Thyroid gland (tissue), 4 donors: ENCODE measurements around the gene UQCR11. TPM values are rescaled to one million over a fixed set of nuclear protein-coding genes. Genes with fewer than 3 reads are reported as not detected.

Source experiments
- DNase-seq, 2 donors: peaks; one replicate each; pipeline ENCODE4 v3.0.0-alpha.2; 2019
- H3K27ac ChIP-seq, 3 donors: fragments of 200-600 bp; sonication (generic); 1 replicate in 2 of 3; 2 replicates in 1 of 3; pipeline ENCODE4 v1.5.1; 2016 to 2019; ENCODE audit warnings: mild to moderate bottlenecking in 1 of 3, moderate library complexity in 1 of 3
- H3K27me3 ChIP-seq: fragments of 200-600 bp; sonication (generic); one replicate; pipeline ENCODE4 v1.5.1; 2019
- H3K36me3 ChIP-seq, 2 donors: fragments of 200-600 bp; sonication (generic); one replicate each; pipeline ENCODE4 v1.5.1; 2016 to 2019
- H3K4me1 ChIP-seq, 2 donors: fragments of 200-600 bp; sonication (generic); one replicate each; pipeline ENCODE4 v1.5.1; 2017 to 2019
- H3K4me3 ChIP-seq, 3 donors: fragments of 200-600 bp; sonication (generic); replicated peaks in 1 of 3; 1 replicate in 2 of 3; 2 replicates in 1 of 3; pipeline ENCODE4 v1.5.1; 2016; ENCODE audit warnings: mild to moderate bottlenecking in 1 of 3
- H3K9me3 ChIP-seq: fragments of 200-600 bp; sonication (generic); one replicate; pipeline ENCODE4 v1.5.1; 2017
- POLR2A ChIP-seq, 2 donors: fragments of 450-650 bp; IDR thresholded peaks; one replicate each; pipeline ENCODE4 v1.6.1; 2017; ENCODE audit warnings: antibody characterized with exemption in 2 of 2, mild to moderate bottlenecking in 2 of 2, moderate library complexity in 1 of 2
- WGBS, 2 donors: methylation state at CpG; one replicate each; pipeline ENCODE4 v1.1.5; 2017; 5-methylcytosine and 5-hydroxymethylcytosine counted together
- intact Hi-C: fragments of 100-400 bp; cut with DNase I; formaldehyde crosslinking; loops from one replicate; pipeline ENCODE4 v1.15.1; 2023
- total RNA-seq, 4 donors: library from RNA; depleted of rRNA; stranded (reverse); fragments of >200 nt; gene quantifications; one replicate each; pipeline ENCODE4 v1.2.3, GENCODE V29; 2016
- TF ChIP-seq, protein P1 (sequence below), 6 experiments: fragments of 200-600 bp in 3 of 6; fragments of 450-650 bp in 3 of 6; sonication (generic) in 3 of 6; IDR thresholded peaks; one replicate each; pipeline ENCODE4 v1.5.1; 2016 to 2019; ENCODE audit warnings: antibody characterized with exemption in 6 of 6, mild to moderate bottlenecking in 2 of 6, inconsistent platforms in 1 of 6, moderate library complexity in 1 of 6

The UQCR11 gene
- total RNA-seq, 4 donors from 2014 or later = 52.0 to 154 (median 61.9) TPM

DNA sequence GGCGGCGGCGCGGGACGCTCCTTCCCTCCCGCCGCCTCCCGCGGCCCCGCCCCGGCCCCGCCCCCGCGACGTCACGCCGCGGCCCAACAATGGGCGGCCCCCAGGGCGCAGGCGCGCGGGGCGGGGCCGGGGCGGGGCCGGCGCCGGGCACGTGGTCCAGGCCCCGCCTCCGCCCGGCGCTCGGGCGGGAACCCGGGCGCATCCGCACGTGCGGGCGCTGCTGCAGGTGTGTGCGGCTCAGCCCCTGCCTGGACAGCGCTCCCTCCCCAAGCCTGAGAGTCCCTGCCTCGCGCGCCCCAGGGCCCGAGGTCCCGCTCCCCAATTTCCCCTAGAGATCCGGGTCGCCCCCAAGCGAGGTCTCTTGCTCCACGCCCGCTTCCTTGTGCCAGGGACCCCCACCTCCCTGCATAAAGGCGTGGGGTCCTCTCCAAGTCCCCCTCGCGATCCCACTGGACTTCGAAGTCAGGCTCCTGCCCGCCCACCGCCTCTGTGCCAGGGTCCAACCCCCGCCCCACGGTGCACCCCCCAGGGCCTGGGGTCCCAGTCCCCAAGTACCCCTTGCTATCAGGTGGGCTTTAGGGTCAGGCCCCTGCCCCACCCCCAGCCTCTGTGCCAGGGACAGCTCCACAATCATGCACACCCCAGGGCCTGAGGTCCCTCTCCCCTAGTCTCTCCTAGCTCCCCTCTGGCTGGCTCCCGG lies 36.8 kb downstream of the UQCR11 start, which contains the start of gene MEX3D:
TSS of gene MEX3D (minus strand) at position 6 of the 700 bp plus-strand sequence. CDS start 267 bp downstream, outside the sequence.
- H3K27ac ChIP-seq = peak within 1 kb of the TSS; percentile 46 to 82 (median 47)
- 19 to 23% methylated on average over 8 to 21 of the region's 63 CpGs for WGBS, 2 donors
- peak within 1 kb of the TSS; percentile 71 to 96 (median 83) for H3K4me3 ChIP-seq
- H3K4me1 ChIP-seq = peaks cover 12 to 13% of the 10 kb centered on the region in 2 donors
- no peaks in the 10 kb centered on the region for H3K27me3 ChIP-seq
- H3K9me3 ChIP-seq = no peaks in the 10 kb centered on the region
- peak; percentile 74 to 78 for DNase-seq
- TF ChIP-seq POLR2A (IDR thresholded peaks at IDR 0.05) = peak in 1 of 2 donors; percentile 38
- TF ChIP-seq, protein P1, sequence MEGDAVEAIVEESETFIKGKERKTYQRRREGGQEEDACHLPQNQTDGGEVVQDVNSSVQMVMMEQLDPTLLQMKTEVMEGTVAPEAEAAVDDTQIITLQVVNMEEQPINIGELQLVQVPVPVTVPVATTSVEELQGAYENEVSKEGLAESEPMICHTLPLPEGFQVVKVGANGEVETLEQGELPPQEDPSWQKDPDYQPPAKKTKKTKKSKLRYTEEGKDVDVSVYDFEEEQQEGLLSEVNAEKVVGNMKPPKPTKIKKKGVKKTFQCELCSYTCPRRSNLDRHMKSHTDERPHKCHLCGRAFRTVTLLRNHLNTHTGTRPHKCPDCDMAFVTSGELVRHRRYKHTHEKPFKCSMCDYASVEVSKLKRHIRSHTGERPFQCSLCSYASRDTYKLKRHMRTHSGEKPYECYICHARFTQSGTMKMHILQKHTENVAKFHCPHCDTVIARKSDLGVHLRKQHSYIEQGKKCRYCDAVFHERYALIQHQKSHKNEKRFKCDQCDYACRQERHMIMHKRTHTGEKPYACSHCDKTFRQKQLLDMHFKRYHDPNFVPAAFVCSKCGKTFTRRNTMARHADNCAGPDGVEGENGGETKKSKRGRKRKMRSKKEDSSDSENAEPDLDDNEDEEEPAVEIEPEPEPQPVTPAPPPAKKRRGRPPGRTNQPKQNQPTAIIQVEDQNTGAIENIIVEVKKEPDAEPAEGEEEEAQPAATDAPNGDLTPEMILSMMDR (IDR thresholded peaks at IDR 0.05) = no peak
- H3K36me3 ChIP-seq = no peaks in the 10 kb centered on the region
- intact Hi-C loops = loop anchor here (5.0 kb wide), 1 partner anchor 34 kb away; no protein-coding TSS in a partner anchor

DNA sequence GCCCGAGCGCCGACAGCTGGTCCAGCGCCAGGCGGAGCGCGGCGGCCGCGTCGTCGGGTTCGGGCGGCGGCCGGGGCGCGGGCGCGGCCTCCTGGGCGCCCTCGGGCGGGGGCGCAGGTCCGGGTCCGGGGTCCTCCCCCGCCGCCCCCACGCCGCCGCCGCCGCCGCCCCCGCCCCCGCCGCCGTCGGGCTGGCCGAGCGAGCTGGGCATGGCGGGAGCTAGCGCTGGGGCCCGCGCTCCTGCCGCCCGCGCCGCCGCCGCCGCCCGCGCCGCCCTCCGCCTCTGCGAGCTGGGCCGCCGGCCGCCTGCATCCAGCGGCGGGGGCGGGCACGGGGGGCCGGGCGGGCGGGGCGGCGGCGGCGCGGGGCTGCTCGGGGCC lies 37.4 kb downstream of the UQCR11 start:
- Histone ChIP-seq H3K4me3 (no peak overlapping the region), H3K4me1 (peaks cover 12 to 13% of the 10 kb centered on the region in 2 donors), H3K9me3 (no peaks in the 10 kb centered on the region), H3K27me3 (no peaks in the 10 kb centered on the region), H3K27ac (no peak overlapping the region), H3K36me3 (no peaks in the 10 kb centered on the region)
- WGBS, 2 donors = no CpG with 5 or more reads among the region's 73 CpGs
- TF ChIP-seq, protein P1 (IDR thresholded peaks at IDR 0.05) = no peak
- TF ChIP-seq POLR2A (IDR thresholded peaks at IDR 0.05) = no peak
- DNase-seq = no peak
- intact Hi-C loops = loop anchor here (5.0 kb wide), 1 partner anchor 34 kb away; no protein-coding TSS in a partner anchor

DNA sequence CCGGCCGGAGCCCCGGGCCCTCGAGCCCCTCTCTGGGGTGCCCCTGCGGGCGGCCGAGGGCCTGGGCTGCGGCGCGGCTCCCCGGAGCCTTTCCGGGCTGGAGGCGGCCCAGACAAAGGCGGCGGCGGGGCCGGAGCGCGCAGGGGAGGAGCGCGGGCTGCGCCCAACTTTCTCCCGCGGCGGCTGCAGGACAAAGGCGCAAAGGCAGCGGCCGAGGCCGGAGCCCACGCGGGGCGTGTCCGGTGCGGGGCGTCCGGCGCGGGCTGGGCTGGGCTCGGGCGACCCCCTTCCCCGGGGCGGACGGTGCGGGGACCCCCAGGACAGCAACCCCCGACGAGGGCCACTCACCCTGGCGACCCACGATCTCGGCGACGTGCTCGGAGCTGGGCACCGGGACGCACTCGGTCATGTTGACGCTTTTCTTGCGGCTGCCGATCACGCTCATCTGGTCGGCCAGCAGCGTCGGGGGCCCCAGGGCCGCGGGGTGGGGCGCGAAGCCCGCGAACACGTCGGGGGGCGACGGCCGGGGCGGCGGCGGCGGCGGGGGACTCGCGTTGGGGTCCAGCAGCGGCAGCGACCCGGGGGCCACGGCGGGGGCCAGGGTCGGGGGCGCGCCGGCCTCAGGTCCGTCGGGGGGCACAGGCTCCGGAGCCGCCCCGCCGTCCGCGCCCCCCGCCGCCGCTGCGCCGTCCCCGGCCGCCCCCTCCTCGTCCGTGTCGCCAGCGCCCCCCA lies 38.0 kb downstream of the UQCR11 start:
- peak overlapping the region; percentile 46 to 82 (median 47) for H3K27ac ChIP-seq
- H3K4me3 ChIP-seq = peak overlapping the region; percentile 71 to 96 (median 83)
- H3K27me3 ChIP-seq = no peaks in the 10 kb centered on the region
- WGBS, 2 donors = 0% methylated on average over 1 of the region's 108 CpGs; no CpG with 5 or more reads in 1 of the 2 donors
- no peaks in the 10 kb centered on the region for H3K36me3 ChIP-seq
- TF ChIP-seq, protein P1 (IDR thresholded peaks at IDR 0.05) = no peak
- no peak for TF ChIP-seq POLR2A (IDR thresholded peaks at IDR 0.05)
- intact Hi-C loops = loop anchor here (5.0 kb wide), 1 partner anchor 35 kb away; no protein-coding TSS in a partner anchor
- DNase-seq = no peak
- H3K4me1 ChIP-seq = peaks cover 12 to 13% of the 10 kb centered on the region in 2 donors
- H3K9me3 ChIP-seq = no peaks in the 10 kb centered on the region

DNA sequence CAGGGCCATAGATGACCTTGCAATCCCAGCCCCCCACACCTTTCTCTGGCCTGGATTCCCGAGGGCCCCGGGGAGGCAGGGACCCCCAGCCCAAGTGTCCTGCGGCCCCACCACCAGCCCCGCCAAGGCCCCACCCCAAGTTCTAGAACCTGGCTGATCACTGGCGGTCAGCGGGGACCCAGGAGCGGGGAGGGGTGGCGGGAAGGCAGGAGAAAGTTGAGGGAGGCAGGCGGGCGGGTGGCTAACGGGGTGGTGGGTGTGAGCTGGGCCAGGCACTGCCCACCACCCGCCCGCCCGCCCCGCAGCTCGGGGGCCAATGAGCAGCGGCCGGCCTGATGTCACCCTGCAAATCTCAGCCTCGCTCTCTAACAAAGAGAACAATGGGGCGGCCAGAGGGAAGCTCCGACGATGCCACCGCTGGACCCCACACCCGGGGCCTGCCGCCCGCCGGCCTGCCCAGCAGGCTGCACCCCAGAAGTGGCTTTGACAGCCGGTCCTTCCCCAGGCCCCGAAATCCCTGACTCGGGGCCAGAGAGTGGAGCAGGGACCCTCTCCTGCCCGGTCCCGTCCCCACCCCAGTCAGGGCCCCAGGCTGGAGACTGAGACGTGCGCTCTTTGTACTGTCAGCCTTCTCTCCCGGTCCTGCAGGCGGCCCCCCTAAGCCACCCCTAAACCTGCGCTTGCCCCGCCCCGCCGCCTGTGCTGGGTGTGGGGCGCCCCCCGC lies 38.7 kb downstream of the UQCR11 start:
- intact Hi-C loops = loop anchor here (5.0 kb wide), 1 partner anchor 36 kb away; no protein-coding TSS in a partner anchor
- DNase-seq = peak; percentile 81 to 87
- H3K4me1 ChIP-seq = peaks cover 12 to 13% of the 10 kb centered on the region in 2 donors
- WGBS, 2 donors = 0% methylated on average over 9 to 31 of the region's 42 CpGs
- no peaks in the 10 kb centered on the region for H3K9me3 ChIP-seq
- H3K27me3 ChIP-seq = no peaks in the 10 kb centered on the region
- no peaks in the 10 kb centered on the region for H3K36me3 ChIP-seq
- peak overlapping the region; percentile 46 to 82 (median 47) for H3K27ac ChIP-seq
- peak in 1 of 2 donors; percentile 66 for TF ChIP-seq POLR2A (IDR thresholded peaks at IDR 0.05)
- TF ChIP-seq, protein P1 (IDR thresholded peaks at IDR 0.05) = peak in 1 of 6 experiments; percentile 12
- H3K4me3 ChIP-seq = peak overlapping the region; percentile 71 to 96 (median 83)
